ENCODE results near the gene STX8.
"Not testable (repeated sequence)": the region's sequence is repeated elsewhere in the genome, so short reads cannot be mapped to it uniquely, and the experiment has no call there.

The STX8 gene

DNA sequence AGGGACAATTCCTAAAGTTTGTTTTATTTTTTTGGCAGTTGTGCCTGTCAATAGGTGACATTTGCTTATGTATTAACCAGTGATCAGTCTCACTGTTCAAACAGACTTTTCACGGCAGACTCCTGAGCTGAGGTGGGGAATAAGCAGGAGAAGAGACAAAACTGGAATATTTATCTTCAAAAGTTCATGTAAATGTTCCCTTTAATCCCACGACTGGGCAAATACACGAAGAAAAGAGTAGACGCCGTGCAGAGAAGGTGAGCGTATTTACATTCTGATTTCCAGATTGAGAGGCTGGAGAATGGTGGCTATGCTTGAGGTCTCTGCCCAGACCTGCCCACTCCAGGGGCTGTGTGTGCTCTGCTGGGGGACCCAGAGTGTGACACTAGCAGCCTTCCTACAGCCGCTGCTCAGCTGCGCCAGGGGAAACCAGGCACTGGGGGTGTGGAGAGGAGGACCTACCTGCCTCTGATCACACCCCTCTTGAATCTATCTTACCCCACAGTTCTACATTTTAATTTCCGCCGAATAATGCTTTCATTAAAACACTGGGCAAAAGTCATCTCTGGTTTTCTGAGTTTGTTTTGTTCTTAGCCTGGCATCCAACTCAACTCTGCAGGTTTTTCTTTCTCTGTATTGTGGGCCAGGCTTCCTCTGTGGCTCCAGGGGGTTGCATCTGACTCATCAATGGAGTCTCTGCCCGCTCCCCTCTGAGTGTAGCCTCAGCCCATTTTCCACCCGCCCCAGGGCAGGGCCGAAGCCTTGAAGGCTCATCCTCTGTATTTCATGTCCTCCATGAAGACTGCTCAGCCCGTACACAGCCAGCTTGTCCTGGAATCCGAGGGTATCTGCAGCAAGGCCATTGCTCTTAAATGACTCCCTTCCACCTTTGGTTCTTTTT lies 317.3 kb downstream of the STX8 start:
- ATAC-seq = peak; percentile 75
- no peak for DNase-seq

DNA sequence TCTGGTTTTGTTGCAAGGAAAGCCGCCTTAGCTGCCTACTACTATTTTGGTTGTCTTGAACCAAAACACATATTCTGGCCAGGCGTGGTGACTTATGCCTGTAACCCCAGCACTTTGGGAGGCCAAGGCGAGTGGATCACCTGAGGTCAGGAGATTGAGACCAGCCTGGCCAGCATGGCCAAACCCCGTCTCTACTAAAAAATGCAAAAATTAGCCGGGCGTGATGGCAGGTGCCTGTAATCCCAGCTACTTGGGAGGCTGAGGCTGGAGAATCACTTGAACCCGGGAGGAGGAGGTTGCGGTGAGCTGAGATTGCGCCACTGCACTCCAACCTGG lies 318.0 kb downstream of the STX8 start:
- not testable (repeated sequence) for DNase-seq, ATAC-seq

- ATAC-seq (peak; percentile 40), DNase-seq (no peak)
These were observed 318.6 kb downstream of the STX8 start for GRCh38 chr17:9256751-9257629.

DNA sequence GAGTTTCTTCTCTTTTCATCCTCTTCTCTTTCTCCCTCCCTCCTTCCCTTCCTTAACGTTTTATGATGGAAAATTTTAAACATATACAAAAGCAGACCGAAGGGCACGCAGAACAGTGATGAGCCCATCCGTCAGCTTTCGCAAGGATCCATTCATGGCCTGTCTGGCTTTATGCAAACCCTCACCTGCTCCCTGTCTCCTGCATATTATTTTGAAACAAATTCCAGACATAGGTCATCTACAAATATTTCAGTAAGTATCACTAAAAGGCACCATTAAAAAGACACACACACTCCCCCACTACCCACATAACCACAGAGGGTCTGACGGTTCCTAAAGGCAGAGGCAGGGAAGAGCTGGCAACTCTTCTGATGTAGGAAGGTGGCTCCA lies 319.3 kb downstream of the STX8 start:
- DNase-seq = no peak
- no peak for ATAC-seq

- no peak for DNase-seq
- ATAC-seq = no peak
These were observed 319.8 kb downstream of the STX8 start for GRCh38 chr17:9255833-9256232.

- DNase-seq = no peak
- ATAC-seq = no peak
These were observed 320.8 kb downstream of the STX8 start for GRCh38 chr17:9254841-9255240.

DNA sequence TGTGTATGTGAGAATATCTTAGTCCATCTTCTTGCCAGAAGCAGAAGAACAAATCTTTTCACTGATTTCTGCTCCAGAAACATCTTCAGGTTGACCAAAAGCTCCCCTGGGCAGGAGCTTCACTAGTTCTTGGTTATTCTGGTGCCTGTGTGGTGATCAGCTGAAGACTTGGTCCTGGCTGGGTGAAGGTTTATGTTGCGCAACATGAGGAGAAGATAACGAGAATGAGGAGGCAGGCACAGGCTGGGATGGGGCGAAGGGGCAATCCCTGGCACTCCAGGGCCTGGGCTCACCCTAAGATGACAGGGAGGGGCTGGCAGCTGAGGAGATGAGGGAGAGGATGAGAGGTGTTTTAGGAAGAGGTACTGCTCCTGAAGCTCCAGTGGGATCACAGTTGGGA lies 322.3 kb downstream of the STX8 start:
- no peak for DNase-seq
- no peak for ATAC-seq

DNA sequence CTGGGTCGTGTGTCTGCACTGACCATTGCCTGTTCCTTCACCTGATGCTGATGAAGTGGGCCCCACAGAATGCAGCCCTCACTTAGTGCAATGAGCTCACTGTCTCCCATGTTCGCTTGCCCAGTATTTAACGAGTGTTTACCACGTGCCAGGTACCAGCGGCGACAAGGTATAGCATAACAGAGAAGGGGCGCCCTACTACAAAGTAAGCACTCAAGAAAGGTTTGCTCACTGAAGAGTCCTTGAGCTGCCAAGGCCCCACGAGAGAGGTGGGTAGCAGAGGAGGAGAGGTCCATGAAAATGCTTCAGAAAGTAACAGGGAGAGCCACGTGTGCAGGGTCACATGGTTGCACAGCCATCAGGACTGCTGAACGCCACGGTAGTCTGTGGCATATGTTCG lies 324.3 kb downstream of the STX8 start:
- DNase-seq (no peak), ATAC-seq (no peak)

- no peak for ATAC-seq
These were observed 326.2 kb downstream of the STX8 start for GRCh38 chr17:9249245-9249953.

GRCh38 chr17:9247401-9247938 lies 328.1 kb downstream of the STX8 start:
- ATAC-seq (no peak), DNase-seq (no peak)

More at GRCh38 chr17:9249245-9249953, 326.2 kb downstream of the STX8 start:
- no peak for DNase-seq

DNA sequence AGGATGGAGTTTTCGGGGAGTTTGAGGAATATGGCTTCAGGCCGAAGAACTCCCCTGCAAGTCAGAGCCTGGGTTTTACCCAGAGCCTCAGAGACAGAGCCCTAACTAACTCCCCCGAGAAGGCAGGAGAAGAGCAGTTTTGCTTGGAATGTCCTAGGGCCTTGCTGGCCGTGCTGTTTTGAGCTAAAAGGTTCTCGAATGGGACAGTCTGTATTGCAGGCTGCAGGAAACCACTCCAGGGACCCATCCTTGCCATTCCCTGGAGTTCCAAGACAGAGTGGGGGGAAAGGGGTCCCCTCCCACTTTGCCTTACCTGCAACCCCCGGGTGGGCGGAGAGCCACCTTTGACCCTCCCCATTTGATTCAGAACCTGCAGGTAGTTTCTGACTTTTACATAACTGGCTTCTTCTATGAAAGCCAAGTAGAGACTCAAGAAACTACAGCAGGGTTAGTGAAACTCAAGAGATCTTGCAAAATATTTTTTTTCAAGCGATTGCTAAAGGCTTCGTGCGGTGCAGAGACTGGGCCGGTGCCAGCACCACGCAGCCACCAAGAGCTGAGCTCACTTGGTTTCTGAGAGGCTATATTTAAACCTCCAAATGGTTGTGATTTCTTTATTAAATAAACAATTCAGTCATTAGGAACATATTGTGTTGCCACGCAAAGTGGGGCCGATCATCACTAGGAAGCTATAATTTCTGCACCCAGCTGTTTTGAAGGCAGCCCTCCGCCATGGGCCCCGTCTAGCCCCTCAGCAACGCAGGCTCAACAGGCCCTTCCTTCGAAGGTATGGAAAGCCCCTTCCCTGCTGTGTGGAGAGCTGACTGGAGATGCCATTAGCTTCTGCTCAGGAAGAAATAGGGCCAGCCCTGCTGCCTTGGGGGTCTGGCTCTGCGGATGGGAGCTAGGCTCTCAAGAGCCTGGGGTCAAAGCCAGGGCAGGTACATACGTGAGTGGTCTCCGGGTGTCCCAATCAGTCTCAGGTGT lies 331.3 kb downstream of the STX8 start:
- ATAC-seq = no peak
- DNase-seq = no peak

DNA sequence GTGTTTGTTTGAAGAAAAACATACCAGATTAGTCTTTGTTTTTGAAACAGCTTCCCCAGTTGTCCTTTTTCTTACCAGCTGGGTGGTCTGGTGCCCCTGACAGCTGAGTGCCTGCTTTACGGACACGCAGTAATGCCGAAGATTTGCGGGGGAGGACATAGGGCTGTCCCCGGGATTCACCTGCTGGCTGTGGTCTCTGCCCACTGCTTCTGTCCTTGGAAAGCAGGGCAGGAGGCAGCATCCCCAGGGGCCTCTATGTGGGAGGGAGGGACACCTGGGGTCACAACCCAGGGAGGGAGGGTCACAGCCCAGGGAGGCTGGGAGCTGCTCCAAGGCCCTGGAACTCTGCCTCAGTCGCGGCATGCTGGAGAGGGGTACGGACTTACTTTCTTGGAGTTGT lies 332.6 kb downstream of the STX8 start:
- ATAC-seq (no peak), DNase-seq (no peak)

DNA sequence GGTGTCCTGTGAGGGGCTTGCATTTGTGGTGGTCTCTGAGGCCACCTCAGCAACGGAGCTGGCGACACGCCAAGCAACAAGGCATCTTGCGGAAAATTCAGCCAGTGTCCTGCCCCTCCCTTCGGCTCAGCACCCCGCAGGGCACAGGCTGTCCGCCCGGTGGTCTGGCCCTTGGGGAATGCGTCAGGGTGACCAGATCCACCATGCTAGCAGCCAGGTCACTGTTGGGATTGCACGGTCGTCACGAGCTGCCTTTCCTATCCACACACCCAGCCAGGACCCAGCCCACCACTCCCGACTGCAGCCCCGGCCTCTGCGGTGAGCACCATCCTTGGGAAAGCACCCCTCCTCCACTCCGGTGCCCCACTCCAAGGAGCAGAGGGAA lies 333.1 kb downstream of the STX8 start:
- ATAC-seq (no peak), DNase-seq (no peak)

GRCh38 chr17:9241774-9242496 lies 333.7 kb downstream of the STX8 start:
- ATAC-seq = no peak
- DNase-seq = no peak

DNA sequence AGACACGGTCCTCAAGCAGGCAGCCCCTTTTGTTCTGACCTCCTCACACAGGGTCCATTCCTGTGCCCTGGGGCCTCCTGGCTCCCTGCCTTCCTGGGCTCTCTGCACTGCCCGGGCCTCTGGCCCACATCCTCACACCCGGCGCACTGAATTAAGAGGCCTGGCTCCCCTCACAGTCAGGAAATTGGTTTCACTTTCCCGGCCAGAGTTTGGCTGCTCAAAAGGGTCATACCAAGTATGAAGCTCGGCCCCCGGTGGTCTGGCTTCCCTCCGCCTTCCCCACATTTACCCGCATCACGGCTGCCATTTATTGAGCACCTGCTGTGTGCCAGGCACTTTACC lies 334.3 kb downstream of the STX8 start:
- no peak for DNase-seq
- ATAC-seq = no peak

DNA sequence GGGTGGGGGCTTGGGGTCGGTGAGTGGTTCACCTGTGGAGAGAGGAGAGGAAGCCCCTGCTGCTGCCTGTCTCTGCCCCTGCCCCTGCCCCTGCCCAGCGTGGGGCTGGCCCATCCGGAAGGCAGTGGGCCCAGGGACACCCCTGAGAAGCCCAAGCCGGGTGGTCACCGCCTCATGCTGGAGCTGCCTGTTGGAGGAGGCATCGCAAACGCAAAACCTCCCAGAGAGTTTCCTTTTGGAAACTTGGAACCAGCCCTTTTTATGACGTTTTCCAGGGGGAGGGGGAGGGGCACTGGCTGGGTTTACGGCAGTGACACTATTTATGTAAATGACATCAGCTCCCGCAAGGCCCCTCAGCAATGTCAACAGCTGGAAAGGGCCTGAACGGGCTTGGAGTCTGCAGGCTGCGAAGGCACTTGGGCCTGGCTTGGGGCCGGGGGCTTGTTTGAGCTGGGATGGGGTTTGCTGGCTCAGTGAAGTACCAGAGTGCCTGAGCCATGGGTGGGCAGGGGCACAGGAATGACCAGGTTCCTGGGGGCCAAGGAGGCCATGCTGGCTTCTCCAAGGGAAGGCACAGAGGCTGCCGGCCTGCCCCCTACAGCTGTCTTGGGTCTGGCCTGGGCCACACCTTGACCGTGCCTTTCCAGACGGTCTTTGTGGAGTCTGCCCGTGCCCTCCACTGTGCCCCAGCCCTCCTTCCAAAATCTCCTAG lies 334.8 kb downstream of the STX8 start:
- no peak for DNase-seq
- no peak for ATAC-seq

DNA sequence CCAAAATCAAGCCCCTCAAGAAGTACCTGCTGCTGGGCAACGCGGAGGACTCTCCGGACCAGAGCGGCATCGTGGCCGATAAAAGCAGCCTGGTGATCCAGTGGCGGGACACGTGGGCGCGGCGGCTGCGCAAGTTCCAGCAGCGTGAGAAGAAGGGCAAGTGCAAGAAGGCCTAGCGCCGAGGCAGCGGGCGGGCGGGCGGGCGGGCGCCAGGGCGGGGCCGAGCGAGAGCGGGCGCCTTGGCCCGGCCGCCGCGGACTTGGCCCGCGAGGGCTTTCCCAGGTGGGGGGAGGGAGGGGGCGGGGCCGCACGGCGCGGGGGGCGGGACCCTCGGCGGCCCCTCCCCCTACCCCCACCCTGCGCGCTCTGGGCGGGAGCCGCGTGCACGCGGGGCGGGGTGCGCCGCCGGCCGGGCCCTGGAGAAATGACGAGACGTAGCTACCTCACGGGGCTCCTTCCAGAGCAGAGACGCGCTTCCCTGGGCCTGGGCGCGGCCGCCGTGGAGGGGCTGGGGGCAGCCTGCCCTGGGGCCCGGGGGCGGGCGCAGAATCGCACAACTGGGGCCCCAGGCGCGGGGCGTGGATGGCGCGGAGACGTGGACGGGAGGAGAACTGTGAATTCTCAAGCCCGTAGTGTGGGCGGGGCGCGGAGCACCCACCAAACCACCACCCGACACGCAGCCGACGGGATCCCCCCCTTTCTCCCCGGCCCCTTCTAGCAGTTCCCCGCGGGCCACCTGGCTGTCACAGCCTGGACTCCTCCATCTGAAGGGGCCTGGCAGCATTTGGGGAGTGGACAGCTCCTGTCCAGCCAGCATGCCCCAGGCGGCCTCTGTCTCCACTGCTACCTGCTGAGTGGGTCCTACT lies 335.6 kb downstream of the STX8 start:
- DNase-seq (peak; percentile 72), ATAC-seq (peak; percentile 68)

GRCh38 chr17:9239246-9239792 lies 336.3 kb downstream of the STX8 start:
- DNase-seq (no peak), ATAC-seq (peak; percentile 21)

Data from stimulated activated naive CD8-positive, alpha-beta T cell treated with anti-CD3 and anti-CD28 coated beads, Interleukin-15, Interleukin-2, amounts not matched to agents 100 U/mL and 50 U/mL, for 24 hours (primary cell).